ENCODE results near the gene SEMA3F.

Gene SEMA3F

DNA sequence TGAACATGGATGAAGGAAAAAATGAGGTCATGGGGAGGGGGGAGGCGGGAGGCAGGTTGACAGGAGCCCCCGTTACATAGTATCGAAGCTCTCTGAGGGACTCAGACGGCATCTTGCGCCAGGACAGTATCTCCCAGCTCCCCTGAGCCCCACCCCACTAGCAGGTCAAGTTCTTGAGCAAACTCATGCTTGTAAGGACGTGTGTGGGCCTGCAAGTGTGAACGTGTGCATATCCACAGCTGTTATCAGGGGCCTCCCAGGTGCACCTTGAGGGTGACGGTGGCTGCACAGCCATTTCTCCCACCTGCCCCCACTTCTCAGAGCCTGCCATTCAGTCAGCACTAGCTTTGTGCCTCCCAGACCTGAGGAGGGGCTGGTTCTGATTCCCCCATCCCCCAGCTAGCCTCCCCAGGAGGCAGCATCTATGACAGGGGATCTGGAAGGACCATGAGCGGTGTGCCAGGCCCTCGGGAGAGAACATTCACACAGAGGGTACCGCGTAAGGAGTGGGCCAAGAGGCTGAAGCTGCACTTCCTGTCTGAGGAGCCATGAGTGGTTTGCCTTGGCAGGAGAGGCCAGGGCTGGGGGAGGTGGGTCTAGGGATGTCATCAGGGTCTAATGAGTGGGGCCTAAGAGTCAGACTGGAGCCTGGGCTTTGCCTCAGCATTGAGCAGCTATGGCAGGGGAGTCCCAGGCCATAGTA, 2.9 kb downstream of the SEMA3F start:
- no peak for DNase-seq

DNA sequence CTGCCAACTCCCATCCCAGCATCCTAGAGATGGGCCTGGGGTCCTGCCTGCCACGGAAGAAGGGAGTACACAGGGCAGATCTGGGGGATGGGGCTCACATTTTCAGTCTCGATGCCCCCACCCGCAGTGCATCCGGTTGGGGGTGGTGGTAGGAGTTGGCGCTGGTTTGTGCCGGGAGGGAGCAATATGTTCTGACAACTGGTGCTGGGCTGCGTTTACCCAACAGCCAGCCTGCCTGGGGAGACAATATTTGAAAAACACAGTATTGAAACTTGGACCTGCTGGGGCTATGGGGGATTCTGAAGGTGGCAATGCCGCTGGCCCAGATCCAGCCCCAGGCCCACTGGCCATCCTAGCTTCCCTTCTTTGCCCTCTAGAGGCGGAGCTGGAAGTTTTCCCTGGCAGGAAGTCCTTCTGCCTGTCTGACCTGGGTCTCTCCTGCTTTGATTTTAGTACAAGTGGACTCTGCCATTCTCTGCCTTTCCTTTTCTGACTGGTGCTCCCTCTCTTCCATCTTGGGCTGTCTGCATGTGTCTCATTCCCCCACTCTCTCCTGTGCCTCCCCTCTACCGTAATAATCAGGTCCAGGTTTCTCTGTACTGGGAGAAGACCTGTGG, 3.5 kb downstream of the SEMA3F start:
- DNase-seq, result no peak

DNA sequence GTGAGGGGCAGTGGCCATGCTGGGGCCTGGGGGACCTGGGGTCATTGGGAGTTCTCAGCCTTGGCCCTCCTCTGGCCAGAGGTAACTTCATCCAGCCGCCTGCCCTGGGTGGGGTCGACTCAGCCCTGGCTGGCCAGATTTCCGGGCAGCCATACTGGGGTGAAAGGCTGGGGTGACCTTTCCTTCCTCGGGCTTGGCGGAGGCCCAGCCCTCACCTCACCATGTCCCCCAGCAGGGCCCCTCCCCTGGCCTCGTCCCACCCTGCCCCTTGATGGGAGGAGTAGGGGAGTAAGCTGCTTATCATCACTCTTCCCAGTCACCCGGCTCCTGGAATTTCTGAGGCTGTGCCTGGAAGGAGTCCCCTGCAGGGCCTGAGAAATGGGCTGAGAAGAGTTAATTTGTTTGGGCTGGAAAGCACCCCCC, 5.4 kb downstream of the SEMA3F start:
- DNase-seq, result no peak

DNA sequence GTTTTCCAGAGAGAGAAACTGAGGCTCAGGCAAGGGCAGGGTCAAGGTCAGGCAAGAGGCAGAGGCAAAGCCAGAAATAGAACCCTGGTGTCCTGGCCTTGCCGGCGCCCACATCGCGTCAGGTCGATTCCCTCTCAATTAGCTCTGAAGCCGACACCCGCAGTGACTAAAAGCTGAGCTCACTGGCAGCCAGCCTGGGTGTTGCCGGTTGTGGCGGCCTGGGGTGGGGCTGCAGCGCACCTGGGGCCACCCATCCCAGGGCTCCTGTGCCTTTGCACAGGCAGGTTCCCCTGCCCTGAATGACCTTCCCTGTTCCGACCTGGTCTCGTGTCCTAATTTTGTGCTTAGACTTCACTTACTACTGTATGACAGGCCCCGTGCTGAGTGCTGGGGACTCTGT, 6.2 kb downstream of the SEMA3F start:
- no peak for DNase-seq

DNA sequence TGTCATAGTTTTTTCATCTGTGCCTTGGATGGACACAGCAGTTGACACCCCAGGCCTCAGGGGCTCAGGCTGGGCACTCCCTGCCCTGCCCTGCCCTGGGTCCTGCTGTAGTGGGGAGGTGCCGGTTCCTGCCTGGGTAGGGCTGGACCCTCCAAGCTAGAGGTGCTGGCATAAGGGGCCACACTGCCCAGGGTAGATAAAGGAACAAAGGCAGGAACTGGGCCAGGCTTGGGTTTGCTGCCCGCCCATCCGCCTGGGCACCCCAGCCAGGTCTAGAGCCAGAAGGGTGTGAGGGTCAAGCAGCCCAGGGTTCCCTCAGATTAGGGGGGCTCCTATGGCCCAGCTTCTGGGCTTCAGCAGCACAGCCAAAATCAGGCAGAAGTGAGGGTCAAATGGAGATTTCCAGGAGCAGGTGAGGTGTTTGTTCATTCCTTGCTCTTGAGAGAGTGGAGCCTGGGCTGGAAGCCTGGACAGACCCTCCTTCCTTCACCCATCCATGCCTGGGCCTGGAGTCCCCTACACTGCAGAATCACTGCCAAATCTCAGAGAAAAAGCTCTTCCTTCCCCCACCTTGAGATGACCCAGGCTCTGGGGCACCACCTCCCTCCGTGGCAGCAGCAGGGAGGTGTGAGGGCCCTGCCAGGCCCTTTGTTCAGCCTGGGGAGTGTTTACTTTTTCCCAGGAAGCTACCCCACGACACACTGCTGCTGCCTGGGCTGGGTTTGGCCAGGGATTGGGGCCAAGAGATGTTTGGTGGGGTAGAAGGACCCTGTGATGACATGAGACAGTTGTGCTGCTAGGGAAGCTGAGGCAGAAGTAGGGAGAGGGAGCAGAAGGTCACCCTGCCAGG, 7.1 kb downstream of the SEMA3F start:
- DNase-seq, result no peak

DNA sequence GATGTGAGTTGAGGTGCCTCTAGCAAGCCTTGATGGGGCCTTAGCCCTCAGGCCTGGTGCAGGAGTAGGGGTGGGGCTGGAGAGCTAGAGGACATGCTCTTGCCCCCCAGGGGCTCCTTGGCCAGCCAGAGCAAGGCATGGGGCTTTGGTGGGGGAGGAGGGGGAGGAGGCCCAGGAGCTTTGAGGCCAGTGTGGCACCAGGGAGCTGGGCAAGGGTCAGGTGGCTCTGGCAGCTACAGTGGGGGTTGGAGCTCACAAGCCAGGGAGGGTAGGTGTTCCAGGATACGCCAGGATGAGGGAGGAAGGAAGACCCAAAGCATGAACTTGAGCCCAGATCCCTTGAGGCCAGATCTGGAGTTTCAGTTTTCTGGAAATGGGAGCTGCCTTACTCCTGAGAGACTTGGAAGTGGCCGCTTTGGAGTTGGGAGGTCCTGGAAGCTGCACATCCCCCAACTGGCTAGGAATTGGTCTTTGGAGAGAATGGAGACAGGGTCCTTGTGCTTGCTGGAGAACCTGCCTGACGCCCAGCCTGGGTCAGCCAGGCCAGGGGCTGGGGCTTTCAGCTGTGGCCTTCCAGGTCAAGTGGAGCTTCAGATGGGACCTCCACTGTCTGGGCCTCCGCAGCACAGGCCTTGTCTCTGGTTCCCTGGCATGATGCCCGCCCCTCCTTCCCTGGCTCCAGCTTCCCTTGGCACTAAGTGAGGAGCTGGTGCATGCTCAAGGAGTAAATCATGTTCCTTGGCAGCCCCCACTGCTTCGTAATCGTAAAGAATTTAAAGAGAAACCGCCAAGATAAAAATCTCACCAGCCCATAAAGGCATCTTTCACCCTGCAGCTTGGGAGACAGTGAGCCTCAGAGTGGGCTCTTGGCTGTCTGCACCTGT, 8.7 kb downstream of the SEMA3F start:
- no peak for DNase-seq

DNA sequence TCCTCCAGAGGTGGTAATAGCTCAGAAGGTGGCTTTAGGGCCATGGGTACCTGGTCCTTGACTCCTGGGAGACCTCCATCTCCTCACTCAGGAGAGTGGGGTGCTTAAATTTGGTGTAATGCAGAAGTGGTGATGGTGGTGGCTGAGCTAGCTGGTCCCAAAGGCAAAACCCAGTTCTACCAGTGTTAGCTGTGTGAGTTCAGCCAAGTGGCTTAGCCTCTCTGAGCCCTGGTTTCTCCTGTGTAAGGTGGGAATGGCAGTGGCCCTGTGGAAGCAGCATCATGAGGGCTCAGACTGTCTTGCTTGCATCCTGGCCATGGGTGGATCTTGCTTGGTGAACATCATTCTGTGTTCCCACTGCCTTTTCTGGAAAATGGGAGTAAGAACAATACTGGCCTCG, 9.4 kb downstream of the SEMA3F start:
- no peak for DNase-seq

DNA sequence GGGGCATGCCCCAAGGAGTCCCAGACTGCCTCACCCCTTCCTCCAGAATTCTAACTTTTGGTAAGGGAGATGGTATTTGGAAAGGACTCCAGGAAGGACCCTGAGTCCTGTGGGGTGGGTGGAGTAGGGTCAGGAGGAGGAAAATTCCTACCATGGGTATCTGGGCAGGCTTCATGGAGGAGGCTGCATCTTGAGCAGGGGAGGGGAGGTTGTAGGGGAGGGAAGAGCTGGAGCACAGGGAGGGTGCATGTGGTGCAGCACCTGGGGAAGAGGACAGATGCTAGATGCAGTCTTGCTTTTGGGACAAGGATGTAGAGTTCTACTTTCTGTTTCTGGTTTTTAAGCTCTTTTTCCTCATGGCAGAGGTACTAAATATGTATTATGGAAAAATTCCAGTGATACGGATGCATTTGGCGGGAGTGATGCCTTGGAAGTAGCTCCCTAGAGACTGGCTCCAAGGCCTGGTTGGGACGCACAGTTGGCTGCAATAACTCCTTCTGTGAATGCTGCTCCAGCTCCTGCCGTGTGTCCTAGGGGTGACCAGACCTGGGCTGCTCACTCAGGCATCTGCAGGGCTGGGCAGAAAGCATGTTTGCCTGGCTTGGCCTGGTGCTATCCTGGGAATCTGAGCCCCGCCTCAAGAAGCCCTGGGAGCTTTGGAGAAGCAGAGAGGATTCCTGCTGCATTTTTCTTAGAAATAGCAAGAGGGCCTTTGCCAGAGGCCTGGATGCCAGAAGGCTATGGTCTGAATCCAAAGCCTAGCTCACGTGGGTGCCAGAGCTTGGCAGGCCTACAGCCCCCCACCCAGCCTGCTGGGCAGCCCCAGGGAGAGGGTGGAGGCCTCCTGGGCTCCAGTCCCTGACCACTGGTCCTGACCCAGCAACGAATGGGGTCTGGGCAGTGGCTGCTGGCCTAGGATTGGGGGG, 10.1 kb downstream of the SEMA3F start:
- DNase-seq, result no peak

DNA sequence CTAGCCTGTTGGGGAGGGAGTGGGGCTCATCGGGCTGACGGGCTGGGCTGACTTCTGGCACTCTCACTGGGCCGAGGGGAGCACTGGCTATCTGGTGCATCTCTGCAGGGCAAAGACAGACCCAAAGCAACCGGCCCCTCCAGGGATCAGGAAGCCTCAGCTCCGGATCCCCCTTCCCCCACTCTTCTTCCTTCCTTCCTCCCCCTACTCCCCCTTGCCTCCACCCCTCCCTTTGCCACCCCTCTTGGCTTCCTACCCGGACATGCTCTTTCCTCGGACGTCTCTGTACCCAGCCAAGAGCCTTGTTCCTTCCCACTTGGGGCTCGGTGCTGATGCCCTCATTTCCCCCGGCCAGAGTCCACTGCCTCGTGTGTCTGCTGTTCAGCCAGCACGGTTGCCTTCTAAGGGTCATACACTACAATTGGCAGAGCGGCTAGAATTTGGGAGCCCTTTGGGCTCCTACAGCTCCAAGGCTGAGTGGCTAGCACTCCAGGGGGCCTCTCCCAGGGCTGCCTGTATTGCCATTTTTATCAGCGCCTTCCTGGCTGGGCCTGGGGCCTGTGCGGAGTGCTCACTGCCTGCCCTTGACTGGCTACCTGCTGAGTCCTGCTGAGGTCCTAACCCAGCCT, 10.9 kb downstream of the SEMA3F start:
- DNase-seq, result no peak

DNA sequence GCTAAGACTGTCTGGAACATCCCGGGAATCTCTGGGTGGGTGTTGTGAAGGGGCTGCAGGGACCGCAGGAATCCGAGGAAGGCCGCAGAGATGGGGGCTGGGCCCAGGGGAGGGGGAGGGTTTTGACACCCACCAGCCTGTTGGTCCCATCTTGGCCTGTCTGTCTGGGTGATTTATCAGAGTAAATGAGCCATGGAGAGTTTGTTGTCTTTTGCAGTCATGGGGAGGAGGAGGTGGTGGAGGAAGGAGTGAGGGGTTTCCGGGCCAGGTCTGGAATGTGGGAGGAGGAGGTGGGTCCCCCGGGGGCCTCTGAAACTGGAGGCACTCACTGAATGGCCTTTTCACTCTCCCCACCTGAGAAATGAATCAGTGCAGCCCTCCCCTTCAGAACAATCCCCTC, 11.5 kb downstream of the SEMA3F start:
- no peak for DNase-seq

DNA sequence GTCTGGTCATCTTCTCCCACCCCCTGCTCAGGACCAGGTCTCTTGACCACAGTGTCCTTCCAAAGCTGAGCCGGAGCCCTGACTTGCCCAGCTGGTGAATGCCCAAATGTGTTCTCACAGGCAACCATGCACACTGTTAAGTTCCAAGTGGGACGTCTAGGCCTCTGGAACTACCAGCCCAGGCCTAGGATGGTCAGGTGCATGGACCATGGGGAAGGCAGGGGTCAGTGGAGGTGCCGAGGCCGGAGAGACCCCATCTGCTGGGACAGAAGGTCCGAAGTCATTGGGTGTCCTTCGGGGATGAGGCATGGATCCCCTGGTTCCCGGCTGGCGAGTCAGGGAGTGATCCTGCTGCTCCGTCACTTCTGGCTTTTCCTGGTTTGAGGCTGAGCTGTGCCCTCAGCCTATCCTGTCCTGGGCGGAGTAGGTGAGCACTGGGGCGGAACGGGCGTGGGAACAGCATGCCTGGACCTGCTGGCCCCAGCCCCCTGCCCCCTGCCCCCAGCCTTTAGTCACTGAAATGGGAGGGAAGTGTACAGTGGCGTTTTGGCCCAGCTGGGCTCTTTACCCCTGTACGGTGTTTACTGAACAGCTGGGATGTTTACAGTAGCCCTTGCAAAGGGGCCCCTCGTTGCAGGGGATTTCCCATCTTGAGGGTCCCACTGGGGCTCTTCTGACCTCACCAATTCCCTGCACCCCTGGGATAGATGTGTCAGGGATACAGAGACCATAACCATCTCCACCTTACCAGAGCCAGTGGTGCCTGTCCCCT, 12.1 kb downstream of the SEMA3F start:
- no peak for DNase-seq

DNA sequence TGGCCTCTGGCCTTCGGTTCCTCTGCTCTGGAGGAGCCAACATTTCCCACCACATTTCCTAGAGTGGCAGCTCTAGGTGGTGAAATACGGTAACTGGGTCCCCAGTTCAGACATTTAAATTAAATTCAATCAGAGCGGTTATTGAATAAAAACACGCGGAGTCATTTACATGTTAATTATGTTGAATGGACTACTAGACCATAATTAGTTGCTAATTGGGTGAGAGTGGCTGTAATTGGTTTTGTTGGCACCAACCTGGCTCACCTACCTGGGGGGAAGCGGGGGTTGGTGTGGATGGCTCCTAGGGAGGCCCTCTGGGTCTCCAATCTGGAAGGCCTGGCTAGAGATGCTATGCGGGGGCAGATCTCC, 12.7 kb downstream of the SEMA3F start:
- no peak for DNase-seq

DNA sequence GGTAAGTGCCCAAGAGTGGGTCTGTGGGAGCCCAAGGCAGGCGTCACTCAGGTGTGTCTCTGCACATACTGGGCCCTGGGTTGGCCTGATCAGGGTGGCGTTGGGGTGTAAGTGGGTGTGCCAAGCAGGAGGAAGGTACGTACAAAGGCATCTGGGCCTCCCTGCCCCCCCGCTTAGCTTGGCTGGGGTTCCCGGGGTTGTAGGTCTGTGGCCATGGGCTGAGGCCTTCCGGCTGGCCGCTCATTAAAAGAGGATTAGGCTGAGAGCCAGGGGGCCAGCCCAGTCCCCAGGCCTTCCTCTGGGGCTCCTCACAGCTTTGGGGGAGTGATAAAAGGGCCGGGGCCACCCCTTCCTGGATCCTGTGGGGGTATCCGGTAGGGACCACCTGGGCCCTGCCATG, 13.3 kb downstream of the SEMA3F start:
- DNase-seq, result no peak

DNA sequence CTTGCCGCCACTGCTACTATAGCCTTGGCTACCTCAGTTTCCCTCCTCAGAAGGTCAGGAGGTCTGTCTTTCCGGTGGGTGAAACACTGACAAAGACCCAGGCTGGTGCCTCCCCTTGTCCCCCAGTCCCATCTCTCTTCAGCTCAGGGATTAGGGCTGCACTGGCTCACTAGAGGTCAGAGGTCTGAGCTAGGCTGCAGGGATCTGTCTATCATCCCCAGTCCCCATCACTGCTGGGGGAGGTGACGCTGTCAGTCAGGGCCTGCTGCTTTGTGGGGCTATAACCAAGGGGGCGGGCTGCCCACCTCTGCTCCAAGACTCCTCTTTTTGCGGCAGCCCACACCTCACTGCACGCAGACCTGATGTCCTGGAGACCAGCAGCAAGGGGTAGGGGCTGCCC, 13.7 kb downstream of the SEMA3F start:
- DNase-seq, result no peak

DNA sequence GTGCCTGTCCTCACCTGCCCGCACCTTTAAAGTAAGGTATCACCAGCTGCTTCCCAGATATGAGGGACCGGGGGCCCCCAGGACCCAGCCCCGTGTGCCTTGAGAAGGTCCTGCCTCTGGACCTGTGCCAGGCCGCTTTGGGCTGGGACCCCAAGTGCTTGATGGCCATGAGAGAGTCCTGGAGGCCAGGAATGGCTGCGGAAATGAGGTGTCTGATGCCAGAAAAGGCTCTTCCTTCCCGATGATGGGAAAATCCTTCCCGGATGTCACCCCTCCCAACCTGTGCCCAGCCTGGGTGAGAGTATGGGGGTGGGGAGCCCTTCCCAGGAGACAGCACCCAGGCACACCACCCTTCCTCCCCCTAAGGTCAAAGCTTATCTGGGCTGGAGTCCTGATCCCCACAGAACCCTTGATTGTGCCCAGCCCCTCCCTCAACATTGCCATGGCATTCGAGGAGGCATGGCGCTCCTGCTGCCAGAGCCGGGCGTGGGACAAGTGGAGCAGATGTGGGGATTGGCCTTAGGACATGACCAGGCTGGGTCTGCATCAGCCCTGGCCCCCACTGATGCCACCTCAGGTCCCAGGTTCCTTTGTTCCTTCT, 14.2 kb downstream of the SEMA3F start:
- no peak for DNase-seq

DNA sequence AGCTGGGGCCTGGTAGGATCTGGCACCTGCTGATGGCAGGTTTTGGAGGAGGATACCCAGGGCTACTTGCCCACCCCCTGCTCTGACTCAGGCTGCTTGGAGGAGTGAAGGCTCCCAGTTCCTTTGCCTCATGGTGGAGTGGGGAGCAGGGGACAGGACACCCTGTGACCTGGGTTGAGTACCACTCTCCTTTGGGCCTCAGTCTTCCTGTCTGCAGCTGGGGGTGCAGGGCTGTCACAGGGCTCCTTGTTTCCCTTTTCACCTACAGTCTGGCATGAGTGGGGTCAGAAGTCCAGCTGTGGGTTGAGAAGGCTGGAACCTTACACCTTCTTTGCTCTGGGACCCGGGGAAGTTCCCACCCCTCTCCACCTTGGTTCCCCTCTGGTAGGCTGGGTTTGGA, 14.7 kb downstream of the SEMA3F start:
- no peak for DNase-seq

DNA sequence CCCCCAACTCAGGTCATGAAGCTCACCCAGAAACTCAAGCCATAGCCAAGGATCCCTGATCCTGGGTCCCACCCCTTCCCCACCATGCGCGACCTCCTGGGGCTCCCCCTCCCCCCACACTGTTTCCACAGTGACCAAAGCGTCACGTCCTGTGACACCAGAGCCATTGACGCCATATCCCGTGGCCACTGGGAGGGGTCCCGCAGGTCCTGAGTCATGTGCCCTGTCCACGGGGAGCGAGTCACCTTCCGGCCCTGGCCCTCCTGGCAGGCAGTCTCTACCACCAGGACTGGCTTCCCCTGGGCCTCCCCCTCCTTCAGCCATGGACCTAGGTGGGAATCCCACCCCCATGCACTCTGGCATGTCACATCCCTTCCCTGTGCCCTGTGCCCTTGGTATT, 15.6 kb downstream of the SEMA3F start:
- DNase-seq, result no peak

DNA sequence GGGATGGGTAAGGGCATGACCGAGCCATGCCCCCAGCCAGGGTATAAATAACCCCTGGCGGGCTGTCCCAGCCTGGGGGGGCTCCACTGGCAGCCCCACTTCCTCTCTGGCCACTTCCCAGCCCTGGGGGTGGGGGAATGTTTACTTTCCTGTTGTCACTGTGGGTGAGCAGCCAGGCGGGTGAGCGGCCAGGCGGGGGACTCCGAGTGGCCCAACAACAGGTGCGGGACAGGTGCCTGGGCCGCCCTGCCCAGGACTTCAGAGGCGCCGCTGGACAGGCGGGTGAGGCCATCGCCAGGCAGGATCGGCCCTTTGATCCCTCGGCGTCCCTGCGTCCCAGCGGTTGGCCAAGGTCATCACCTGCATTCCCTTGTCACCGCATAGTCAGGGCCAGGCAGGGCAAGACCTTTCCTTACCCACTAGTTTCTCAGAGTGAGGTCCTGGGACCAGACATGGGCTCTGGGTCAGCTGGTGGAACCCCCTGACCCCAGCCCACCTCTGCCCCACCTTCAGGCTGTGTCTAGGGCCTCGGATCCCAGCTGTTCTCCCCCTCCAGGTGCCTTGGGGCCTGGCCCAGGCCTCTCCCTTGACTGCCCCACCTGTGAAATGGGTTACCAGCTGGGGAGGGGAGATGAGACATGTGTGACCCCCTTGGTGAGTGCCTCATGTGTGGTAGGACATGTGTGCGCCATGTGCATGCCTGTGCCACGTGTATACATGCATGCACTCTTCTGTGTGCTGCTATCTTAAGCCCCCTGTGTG, 16.6 kb downstream of the SEMA3F start:
- DNase-seq, result no peak

DNA sequence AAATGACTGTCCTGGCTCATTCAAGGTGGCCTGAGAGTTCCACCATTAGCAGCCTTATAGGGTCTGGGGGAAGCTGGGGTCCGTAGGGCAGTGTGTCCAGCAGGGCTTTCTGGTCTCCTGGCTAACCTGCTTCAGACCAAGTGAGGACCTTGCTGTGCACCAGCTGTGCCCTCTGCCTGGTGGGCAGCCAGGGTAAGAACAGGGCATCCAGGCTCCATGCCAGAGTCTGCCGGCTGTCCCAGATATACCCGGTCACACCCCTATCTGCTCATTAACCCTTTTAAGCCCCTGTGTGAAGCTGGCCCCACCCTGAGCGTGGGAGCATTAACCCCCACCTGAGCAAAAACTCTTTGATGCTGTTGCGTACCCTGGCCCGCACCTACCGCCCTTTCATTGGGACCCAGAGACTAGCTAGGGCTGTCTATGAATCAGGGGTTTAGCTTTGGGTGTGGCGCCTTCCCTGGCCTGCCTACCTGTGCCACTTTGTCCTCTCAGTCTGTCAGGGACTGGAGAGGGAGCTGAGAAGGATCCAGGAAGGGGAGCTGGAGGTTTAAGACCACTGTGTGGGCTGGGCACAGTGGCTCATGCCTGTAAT, 17.6 kb downstream of the SEMA3F start:
- no peak for DNase-seq
